ENCODE data around the gene SPC25. TPM values are rescaled to one million over a fixed set of nuclear protein-coding genes. Genes with fewer than 3 reads are reported as not detected.

Gene SPC25
- total RNA-seq, 1 experiment from 2014 or later: 31.5 TPM

- H4K8ac ChIP-seq (replicated peaks; ENCODE audit: insufficient read length, low read depth, low read length): no peak overlapping the region
- no peak overlapping the region for H3K9ac ChIP-seq (ENCODE audit: extremely low read depth, insufficient read length, low read length)
- no peak overlapping the region for H3K27ac ChIP-seq (ENCODE audit: insufficient read length, low read depth, low read length)
- H3K4ac ChIP-seq (ENCODE audit: low read depth, low read length): no peak overlapping the region
- no peak overlapping the region for H3K56ac ChIP-seq (ENCODE audit: insufficient read length, low read depth, low read length)
- Mint-ChIP-seq H3K4me1 (peaks cover 11% of the 10 kb centered on the region in 2 experiments), H3K4me3 (no peak overlapping the region), H3K27ac (no peak overlapping the region), H3K36me3 (ENCODE audit: insufficient read depth in 1 of 3, low read depth in 3 of 3) (peaks cover 5 to 8% (median 5%) of the 10 kb centered on the region in 3 experiments; a peak in 5 of 7 replicates), H3K9me3 (no peaks in the 10 kb centered on the region), H3K27me3 (ENCODE audit: low read depth) (no peaks in the 10 kb centered on the region)
- H2BK5ac ChIP-seq (ENCODE audit: insufficient read length, low read length): no peak overlapping the region
- H3K4me2 ChIP-seq (ENCODE audit: insufficient read depth, insufficient read length, low read length): no peak overlapping the region
- no peak overlapping the region for H3T11ph ChIP-seq (ENCODE audit: low read length)
- H3K18ac ChIP-seq (ENCODE audit: insufficient read length, low read depth, low read length): no peak overlapping the region
- no peak overlapping the region for H3K14ac ChIP-seq (ENCODE audit: insufficient read depth, low read length)
- no peaks in the 10 kb centered on the region for H3K79me2 ChIP-seq (ENCODE audit: insufficient read depth, low read length)
- H3K23ac ChIP-seq (ENCODE audit: insufficient read length, low read depth, low read length): no peak overlapping the region
- TF ChIP-seq CTCF (conservative IDR thresholded peaks at IDR 0.05): no peak
- no peak overlapping the region for H4K91ac ChIP-seq (ENCODE audit: insufficient read length, low read depth, low read length)
- no peak overlapping the region for H2BK12ac ChIP-seq (ENCODE audit: insufficient read length, low read depth, low read length)
- H3K23me2 ChIP-seq (ENCODE audit: insufficient read length, low read depth, low read length, poor library complexity, severe bottlenecking): no peaks in the 10 kb centered on the region
- no peak overlapping the region for H2BK120ac ChIP-seq (ENCODE audit: low read depth, low read length, poor library complexity, severe bottlenecking)
- no peaks in the 10 kb centered on the region for H3K79me1 ChIP-seq (ENCODE audit: insufficient read depth, low read depth, low read length, poor library complexity, severe bottlenecking)
- no peak overlapping the region for H4K5ac ChIP-seq (ENCODE audit: insufficient read length, low read depth, low read length)
- H3K27me3 ChIP-seq (ENCODE audit: insufficient read depth, low read length): no peaks in the 10 kb centered on the region
- H2AK5ac ChIP-seq (ENCODE audit: insufficient read length, low read length): no peak overlapping the region
- no peaks in the 10 kb centered on the region; the same call in 1 of the 2 replicates for H3K4me1 ChIP-seq (ENCODE audit: insufficient read depth, low read length)
- H2AFZ ChIP-seq (ENCODE audit: low read length): no peak overlapping the region
- no peaks in the 10 kb centered on the region for H4K20me1 ChIP-seq (ENCODE audit: control insufficient read depth, insufficient read depth, insufficient read length)
- H2BK20ac ChIP-seq (ENCODE audit: low read depth, low read length, poor library complexity, severe bottlenecking): no peak overlapping the region
- DNase-seq: no peak
- no peaks in the 10 kb centered on the region for H3K9me3 ChIP-seq (ENCODE audit: control insufficient read depth, low read depth, low read length)
- WGBS (ENCODE audit: extremely low coverage, insufficient read length, low lambda C conversion rate): no CpG with 5 or more reads among the region's 3 CpGs
- no peak overlapping the region for H2BK15ac ChIP-seq (ENCODE audit: low read depth, low read length)
Measured at GRCh38 chr2:168848225-168848624, 42.0 kb downstream of the SPC25 start.

Data from H9 (cell line).